A549 (cell line): ENCODE measurements around the gene GLB1L2.

Source experiments
- EP300 ChIP-seq, 2 experiments: fragments of >200 bp; sonication (Bioruptor Twin); formaldehyde crosslinking; IDR thresholded peaks; 2 replicates in 1 of 2; 3 replicates in 1 of 2; pipeline ENCODE4 v1.6.1; 2016 to 2017
- ESRRA ChIP-seq: fragments of 150-350 bp; IDR thresholded peaks from 2 replicates; pipeline ENCODE4 v1.6.1; 2014; ENCODE audit warnings: mild to moderate bottlenecking, low read length, borderline replicate concordance
- HDAC2 ChIP-seq: fragments of 200-600 bp; sonication (generic); IDR thresholded peaks from 2 replicates; pipeline ENCODE4 v1.6.1; 2016
- HOXB13 ChIP-seq: fragments of 250-450 bp; sonication (Bioruptor Pico); IDR thresholded peaks from 2 replicates; pipeline ENCODE4 v1.5.0; 2020; ENCODE audit warnings: low read depth, mild to moderate bottlenecking, moderate library complexity
- KDM1A ChIP-seq: fragments of 200-600 bp; sonication (generic); IDR thresholded peaks from 2 replicates; pipeline ENCODE4 v1.6.1; 2016; ENCODE audit warnings: low read depth, mild to moderate bottlenecking
- MAFK ChIP-seq: fragments of 450-650 bp; IDR thresholded peaks from 2 replicates; pipeline ENCODE4 v1.6.1; 2014; ENCODE audit not compliant: partially characterized antibody
- POLR2A ChIP-seq: IDR thresholded peaks from 2 replicates; pipeline ENCODE4 v1.6.1; 2012; ENCODE audit warnings: mild to moderate bottlenecking, low read length
- POLR2AphosphoS2 ChIP-seq: conservative IDR thresholded peaks from 2 replicates; pipeline ENCODE4 v1.6.1; 2012; ENCODE audit warnings: low read length, improper control_type of control experiment, inconsistent platforms
- SMC3 ChIP-seq: fragments of >200 bp; sonication (Bioruptor Twin); formaldehyde crosslinking; IDR thresholded peaks from 3 replicates; pipeline ENCODE4 v1.6.1; 2018; ENCODE audit warnings: inconsistent platforms
- TF ChIP-seq, protein P1 (sequence below): fragments of >200 bp; sonication (Bioruptor Twin); formaldehyde crosslinking; IDR thresholded peaks from 3 replicates; pipeline ENCODE4 v1.5.1; 2016

DNA sequence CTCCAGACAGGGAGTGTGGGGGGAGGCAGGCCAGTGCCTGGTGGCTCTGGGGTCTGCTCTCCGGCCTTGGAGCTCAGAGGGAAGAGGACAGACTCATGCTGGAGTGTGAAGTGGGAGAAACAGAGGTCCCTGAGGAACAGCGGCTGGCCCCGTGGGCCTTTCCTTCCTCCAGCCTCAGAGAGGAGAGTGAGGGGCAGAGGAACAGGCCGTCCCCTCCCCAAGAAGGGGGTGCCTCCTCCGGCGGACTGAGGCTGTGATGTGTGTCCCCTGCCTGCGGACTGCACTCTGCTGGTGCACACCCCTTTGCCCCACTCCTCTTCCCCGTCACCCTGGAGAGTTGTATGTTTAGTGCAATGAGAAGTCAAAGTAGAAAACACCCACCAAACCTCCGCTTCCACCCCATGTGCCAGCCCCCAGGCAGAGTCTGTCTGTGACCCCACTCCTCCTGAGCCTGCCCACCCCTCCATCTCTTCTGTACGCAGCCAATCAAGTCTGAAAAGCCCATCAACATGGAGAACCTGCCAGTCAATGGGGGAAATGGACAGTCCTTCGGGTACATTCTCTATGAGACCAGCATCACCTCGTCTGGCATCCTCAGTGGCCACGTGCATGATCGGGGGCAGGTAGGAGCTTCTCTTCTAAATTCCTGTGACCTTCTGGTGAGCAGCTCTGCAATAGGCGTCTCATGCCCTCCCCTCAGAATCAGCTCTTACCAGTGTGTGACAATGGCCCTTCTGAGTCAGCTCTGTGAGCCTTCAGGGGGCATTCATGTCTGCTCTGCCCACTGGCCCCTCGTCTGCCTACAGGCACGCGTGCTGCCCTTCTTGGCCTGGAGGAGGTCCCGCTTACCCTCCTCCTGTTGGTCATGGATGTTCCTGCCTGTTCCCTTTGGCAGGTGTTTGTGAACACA lies 39.0 kb downstream of the GLB1L2 start:
- TF ChIP-seq HOXB13 (CRISPR knock-in tag), result no peak
- TF ChIP-seq, protein P1, sequence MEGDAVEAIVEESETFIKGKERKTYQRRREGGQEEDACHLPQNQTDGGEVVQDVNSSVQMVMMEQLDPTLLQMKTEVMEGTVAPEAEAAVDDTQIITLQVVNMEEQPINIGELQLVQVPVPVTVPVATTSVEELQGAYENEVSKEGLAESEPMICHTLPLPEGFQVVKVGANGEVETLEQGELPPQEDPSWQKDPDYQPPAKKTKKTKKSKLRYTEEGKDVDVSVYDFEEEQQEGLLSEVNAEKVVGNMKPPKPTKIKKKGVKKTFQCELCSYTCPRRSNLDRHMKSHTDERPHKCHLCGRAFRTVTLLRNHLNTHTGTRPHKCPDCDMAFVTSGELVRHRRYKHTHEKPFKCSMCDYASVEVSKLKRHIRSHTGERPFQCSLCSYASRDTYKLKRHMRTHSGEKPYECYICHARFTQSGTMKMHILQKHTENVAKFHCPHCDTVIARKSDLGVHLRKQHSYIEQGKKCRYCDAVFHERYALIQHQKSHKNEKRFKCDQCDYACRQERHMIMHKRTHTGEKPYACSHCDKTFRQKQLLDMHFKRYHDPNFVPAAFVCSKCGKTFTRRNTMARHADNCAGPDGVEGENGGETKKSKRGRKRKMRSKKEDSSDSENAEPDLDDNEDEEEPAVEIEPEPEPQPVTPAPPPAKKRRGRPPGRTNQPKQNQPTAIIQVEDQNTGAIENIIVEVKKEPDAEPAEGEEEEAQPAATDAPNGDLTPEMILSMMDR, result no peak
- TF ChIP-seq MAFK, result no peak
- no peak for TF ChIP-seq POLR2AphosphoS2
- no peak for TF ChIP-seq ESRRA
- no peak for TF ChIP-seq POLR2A
- no peak for TF ChIP-seq HDAC2
- TF ChIP-seq EP300 (IDR thresholded peaks at IDR 0.05), result no peak
- no peak for TF ChIP-seq KDM1A
- TF ChIP-seq SMC3, result no peak
